Body of pancreas (tissue), 4 donors: Measurements from ENCODE around the gene DNAL1. TPM values are rescaled to one million over a fixed set of nuclear protein-coding genes. Genes with fewer than 3 reads are reported as not detected.

ENCODE experiments used
- ATAC-seq: fragments of 150-250 bp; one replicate; pipeline ENCODE4 v1.9.1; 2016
- DNase-seq, 4 donors: peaks; one replicate each; pipeline ENCODE4 v3.0.0-alpha.2; 2019
- H3K27ac ChIP-seq, 4 donors: fragments of 200-600 bp; sonication (generic); 1 replicate in 3 of 4; 2 replicates in 1 of 4; pipeline versions ENCODE4 v1.5.1 to v1.6.1; 2016 to 2019; ENCODE audit warnings: mild to moderate bottlenecking in 1 of 4, mixed read lengths in 1 of 4, moderate library complexity in 1 of 4
- H3K27me3 ChIP-seq, 2 donors: fragments of 200-600 bp; sonication (generic); one replicate each; pipeline ENCODE4 v1.6.0; 2016; ENCODE audit warnings: mild to moderate bottlenecking in 1 of 2
- H3K36me3 ChIP-seq, 2 donors: fragments of 200-600 bp; sonication (generic); replicated peaks in 1 of 2; 2 replicates each; pipeline ENCODE4 v1.5.1; 2016; ENCODE audit warnings: low read depth in 2 of 2; ENCODE audit not compliant: insufficient read depth in 1 of 2
- H3K4me1 ChIP-seq: fragments of 200-600 bp; sonication (generic); one replicate; pipeline ENCODE4 v1.6.0; 2016
- H3K4me3 ChIP-seq, 2 donors: fragments of 200-600 bp; sonication (generic); 1 replicate in 1 of 2; 2 replicates in 1 of 2; pipeline ENCODE4 v1.5.1; 2016 to 2019
- H3K9me3 ChIP-seq, 3 donors: fragments of 200-600 bp; sonication (generic); 1 replicate in 2 of 3; 2 replicates in 1 of 3; pipeline ENCODE4 v1.5.1; 2016
- CTCF ChIP-seq, 7 experiments: fragments of 450-650 bp in 4 of 7; fragments of 200-600 bp in 3 of 7; sonication (generic) in 3 of 7; IDR thresholded peaks; one replicate each; pipeline ENCODE4 v1.5.1; 2016 to 2019; ENCODE audit warnings: antibody characterized with exemption in 7 of 7
- POLR2A ChIP-seq, 3 donors: fragments of 450-650 bp; IDR thresholded peaks; one replicate each; pipeline ENCODE4 v1.6.1; 2016; ENCODE audit warnings: antibody characterized with exemption in 3 of 3, mild to moderate bottlenecking in 2 of 3
- WGBS, 2 donors: methylation state at CpG; one replicate each; pipeline ENCODE4 v1.1.5; 2017; 5-methylcytosine and 5-hydroxymethylcytosine counted together
- intact Hi-C: fragments of 100-400 bp; cut with DNase I; formaldehyde crosslinking; loops from one replicate; pipeline ENCODE4 v1.15.1; 2023
- total RNA-seq, 2 donors: library from RNA; depleted of rRNA; stranded (reverse); fragments of >200 nt; gene quantifications; one replicate each; pipeline ENCODE4 v1.1.0, GENCODE V29; 2016

Gene DNAL1
- total RNA-seq, 2 donors from 2014 or later: 2.6 to 7.3 TPM

- WGBS, 2 donors: 0 to 1% methylated on average over 13 to 112 of the region's 113 CpGs
- ATAC-seq (peak; percentile 84), DNase-seq (peak; percentile 80 to 91 (median 88))
- Histone ChIP-seq H3K9me3 (no peaks in the 10 kb centered on the region), H3K36me3 (peaks cover 0 to 11% of the 10 kb centered on the region in 2 donors), H3K4me1 (peaks cover 21% of the 10 kb centered on the region), H3K4me3 (peak within 1 kb of the TSS; percentile 12 to 52), H3K27me3 (no peaks in the 10 kb centered on the region), H3K27ac (peak within 1 kb of the TSS; percentile 13 to 79 (median 52))
- TF ChIP-seq CTCF (IDR thresholded peaks at IDR 0.05): no peak
- peak; percentile 24 to 56 (median 49) for TF ChIP-seq POLR2A (IDR thresholded peaks at IDR 0.05)
- intact Hi-C loops: no loop called here
These were observed 69.2 kb downstream of the DNAL1 start, which contains the start of gene PNMA1 for GRCh38 chr14:73713803-73714655. Gene PNMA1 (minus strand): TSS chr14:73714384. CDS start chr14:73713639, 745 bp downstream.

GRCh38 chr14:73714656-73715081 is 69.9 kb downstream of the DNAL1 start:
- ATAC-seq (peak; percentile 5), DNase-seq (no peak)
- Histone ChIP-seq H3K9me3 (no peaks in the 10 kb centered on the region), H3K4me3 (no peak overlapping the region), H3K27me3 (no peaks in the 10 kb centered on the region), H3K4me1 (peaks cover 21% of the 10 kb centered on the region), H3K36me3 (peaks cover 0 to 15% of the 10 kb centered on the region in 2 donors), H3K27ac (peak overlapping the region in 2 of 4 donors; percentile 70 to 79)
- WGBS, 2 donors: 49 to 57% methylated on average over 7 of the region's 7 CpGs
- intact Hi-C loops: no loop called here
- TF ChIP-seq POLR2A (IDR thresholded peaks at IDR 0.05): no peak
- TF ChIP-seq CTCF (IDR thresholded peaks at IDR 0.05): no peak

- Histone ChIP-seq H3K36me3 (peaks cover 0 to 18% of the 10 kb centered on the region in 2 donors), H3K4me1 (peaks cover 21% of the 10 kb centered on the region), H3K27me3 (no peaks in the 10 kb centered on the region), H3K4me3 (no peak overlapping the region), H3K27ac (no peak overlapping the region), H3K9me3 (no peaks in the 10 kb centered on the region)
- intact Hi-C loops: no loop called here
- DNase-seq (no peak), ATAC-seq (no peak)
- WGBS, 2 donors: 89 to 100% methylated on average over 4 of the region's 4 CpGs
- no peak for TF ChIP-seq CTCF (IDR thresholded peaks at IDR 0.05)
- no peak for TF ChIP-seq POLR2A (IDR thresholded peaks at IDR 0.05)
These were observed 70.9 kb downstream of the DNAL1 start for GRCh38 chr14:73715707-73716106.

- Histone ChIP-seq H3K36me3 (peaks cover 9 to 24% of the 10 kb centered on the region in 2 donors), H3K4me1 (peaks cover 20% of the 10 kb centered on the region), H3K9me3 (no peaks in the 10 kb centered on the region), H3K27ac (no peak overlapping the region), H3K4me3 (no peak overlapping the region), H3K27me3 (no peaks in the 10 kb centered on the region)
- TF ChIP-seq CTCF (IDR thresholded peaks at IDR 0.05): no peak
- WGBS, 2 donors: 88 to 96% methylated on average over 3 of the region's 3 CpGs
- ATAC-seq: no peak
- no peak for DNase-seq
- intact Hi-C loops: no loop called here
These were observed 72.5 kb downstream of the DNAL1 start for GRCh38 chr14:73717266-73717665.
